Measurements from ENCODE around the gene EVX2.

Gene EVX2

DNA sequence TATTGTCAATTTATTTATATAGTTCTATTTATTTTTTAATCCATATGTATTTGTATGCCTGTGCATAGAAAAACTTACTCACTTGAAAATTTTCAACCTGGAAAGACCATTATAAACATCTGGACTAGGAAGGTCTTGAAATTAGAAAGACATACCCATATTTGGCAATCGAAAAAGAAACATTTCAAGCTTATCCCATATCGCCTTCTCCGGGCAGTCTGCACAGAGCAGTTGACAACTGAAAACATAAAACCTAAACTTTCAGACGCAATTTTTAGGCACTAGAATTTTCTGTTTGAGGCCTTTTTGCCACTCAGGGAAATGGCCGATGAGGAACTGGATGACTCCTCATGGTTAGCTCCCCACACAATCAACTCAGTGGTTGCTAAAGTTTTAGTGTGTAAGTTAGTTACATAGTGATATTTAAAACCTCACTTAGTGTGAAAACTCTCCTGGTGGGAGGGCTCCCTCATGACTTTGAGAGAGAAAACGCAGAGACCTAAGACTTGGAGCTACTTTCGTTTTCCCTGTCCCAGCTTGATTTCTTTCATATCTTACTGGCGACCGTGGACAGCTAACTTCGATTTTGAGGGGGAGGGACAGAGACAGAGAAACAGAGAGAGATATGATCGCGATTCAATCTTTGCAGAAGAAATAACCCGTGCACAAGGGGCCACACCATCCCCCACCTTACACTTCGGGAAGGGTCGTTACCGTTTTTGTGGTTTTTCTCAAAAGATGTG is 12.7 kb upstream of the EVX2 start (continued):
- TF ChIP-seq, protein P1, sequence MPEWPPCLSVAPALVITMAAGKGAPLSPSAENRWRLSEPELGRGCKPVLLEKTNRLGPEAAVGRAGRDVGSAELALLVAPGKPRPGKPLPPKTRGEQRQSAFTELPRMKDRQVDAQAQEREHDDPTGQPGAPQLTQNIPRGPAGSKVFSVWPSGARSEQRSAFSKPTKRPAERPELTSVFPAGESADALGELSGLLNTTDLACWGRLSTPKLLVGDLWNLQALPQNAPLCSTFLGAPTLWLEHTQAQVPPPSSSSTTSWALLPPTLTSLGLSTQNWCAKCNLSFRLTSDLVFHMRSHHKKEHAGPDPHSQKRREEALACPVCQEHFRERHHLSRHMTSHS (tag by site-specific recombination; IDR thresholded peaks at IDR 0.05) = no peak
- TF ChIP-seq, protein P2, sequence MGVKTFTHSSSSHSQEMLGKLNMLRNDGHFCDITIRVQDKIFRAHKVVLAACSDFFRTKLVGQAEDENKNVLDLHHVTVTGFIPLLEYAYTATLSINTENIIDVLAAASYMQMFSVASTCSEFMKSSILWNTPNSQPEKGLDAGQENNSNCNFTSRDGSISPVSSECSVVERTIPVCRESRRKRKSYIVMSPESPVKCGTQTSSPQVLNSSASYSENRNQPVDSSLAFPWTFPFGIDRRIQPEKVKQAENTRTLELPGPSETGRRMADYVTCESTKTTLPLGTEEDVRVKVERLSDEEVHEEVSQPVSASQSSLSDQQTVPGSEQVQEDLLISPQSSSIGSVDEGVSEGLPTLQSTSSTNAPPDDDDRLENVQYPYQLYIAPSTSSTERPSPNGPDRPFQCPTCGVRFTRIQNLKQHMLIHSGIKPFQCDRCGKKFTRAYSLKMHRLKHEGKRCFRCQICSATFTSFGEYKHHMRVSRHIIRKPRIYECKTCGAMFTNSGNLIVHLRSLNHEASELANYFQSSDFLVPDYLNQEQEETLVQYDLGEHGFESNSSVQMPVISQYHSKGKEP (tag by site-specific recombination; IDR thresholded peaks at IDR 0.05) = no peak
- TF ChIP-seq ZNF658 (tag by site-specific recombination; IDR thresholded peaks at IDR 0.05) = no peak
- TF ChIP-seq, protein P3, sequence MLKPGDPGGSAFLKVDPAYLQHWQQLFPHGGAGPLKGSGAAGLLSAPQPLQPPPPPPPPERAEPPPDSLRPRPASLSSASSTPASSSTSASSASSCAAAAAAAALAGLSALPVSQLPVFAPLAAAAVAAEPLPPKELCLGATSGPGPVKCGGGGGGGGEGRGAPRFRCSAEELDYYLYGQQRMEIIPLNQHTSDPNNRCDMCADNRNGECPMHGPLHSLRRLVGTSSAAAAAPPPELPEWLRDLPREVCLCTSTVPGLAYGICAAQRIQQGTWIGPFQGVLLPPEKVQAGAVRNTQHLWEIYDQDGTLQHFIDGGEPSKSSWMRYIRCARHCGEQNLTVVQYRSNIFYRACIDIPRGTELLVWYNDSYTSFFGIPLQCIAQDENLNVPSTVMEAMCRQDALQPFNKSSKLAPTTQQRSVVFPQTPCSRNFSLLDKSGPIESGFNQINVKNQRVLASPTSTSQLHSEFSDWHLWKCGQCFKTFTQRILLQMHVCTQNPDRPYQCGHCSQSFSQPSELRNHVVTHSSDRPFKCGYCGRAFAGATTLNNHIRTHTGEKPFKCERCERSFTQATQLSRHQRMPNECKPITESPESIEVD (tag by site-specific recombination; IDR thresholded peaks at IDR 0.05) = peak; percentile 89
- TF ChIP-seq ZXDB (tag by site-specific recombination; IDR thresholded peaks at IDR 0.05) = no peak
- TF ChIP-seq YY2 (tag by site-specific recombination; IDR thresholded peaks at IDR 0.05) = no peak
- TF ChIP-seq, protein P4, sequence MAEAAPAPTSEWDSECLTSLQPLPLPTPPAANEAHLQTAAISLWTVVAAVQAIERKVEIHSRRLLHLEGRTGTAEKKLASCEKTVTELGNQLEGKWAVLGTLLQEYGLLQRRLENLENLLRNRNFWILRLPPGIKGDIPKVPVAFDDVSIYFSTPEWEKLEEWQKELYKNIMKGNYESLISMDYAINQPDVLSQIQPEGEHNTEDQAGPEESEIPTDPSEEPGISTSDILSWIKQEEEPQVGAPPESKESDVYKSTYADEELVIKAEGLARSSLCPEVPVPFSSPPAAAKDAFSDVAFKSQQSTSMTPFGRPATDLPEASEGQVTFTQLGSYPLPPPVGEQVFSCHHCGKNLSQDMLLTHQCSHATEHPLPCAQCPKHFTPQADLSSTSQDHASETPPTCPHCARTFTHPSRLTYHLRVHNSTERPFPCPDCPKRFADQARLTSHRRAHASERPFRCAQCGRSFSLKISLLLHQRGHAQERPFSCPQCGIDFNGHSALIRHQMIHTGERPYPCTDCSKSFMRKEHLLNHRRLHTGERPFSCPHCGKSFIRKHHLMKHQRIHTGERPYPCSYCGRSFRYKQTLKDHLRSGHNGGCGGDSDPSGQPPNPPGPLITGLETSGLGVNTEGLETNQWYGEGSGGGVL (tag by site-specific recombination; IDR thresholded peaks at IDR 0.05) = no peak
- no peak for TF ChIP-seq ZNF626 (tag by site-specific recombination; IDR thresholded peaks at IDR 0.05)

DNA sequence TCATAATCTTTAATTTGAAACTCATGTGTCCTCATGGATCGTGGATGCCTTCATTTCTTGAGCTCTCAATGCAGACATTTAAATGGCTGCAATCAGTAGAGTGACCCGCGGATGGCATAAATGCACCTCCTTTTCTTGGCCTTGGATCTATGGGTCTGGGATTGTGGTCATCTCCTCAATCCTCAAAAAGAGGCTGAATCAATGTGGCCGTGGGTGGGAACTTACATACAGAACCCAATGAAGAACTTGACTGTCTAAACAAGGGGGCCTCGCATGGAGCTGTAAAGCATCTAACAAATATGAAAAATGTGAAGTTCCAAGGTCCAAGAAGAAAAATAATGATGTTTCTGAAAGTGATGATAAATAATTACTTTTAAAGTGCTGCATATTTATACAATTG is 11.7 kb upstream of the EVX2 start:
- Histone ChIP-seq H3K4me1 (ENCODE audit: control insufficient read depth, insufficient read depth, low read length) (peaks cover 6% of the 10 kb centered on the region), H3K36me3 (ENCODE audit: control insufficient read depth in 2 of 2, insufficient read depth in 1 of 2, low read length in 2 of 2) (peaks cover 0 to 16% of the 10 kb centered on the region in 2 experiments; a peak in 1 of 3 replicates), H3K9me3 (ENCODE audit: control insufficient read depth, insufficient read depth, low read depth, low read length) (no peaks in the 10 kb centered on the region), H3K4me3 (ENCODE audit: low read depth, low read length) (no peak overlapping the region), H3K27ac (ENCODE audit: extremely low read depth, low read depth, low read length) (no peak overlapping the region)
- ChIA-PET POLR2A (interaction anchor here (6.7 kb wide), 1 partner anchor 10 kb away, joined by 75 read pairs; the partner anchor contains the start of gene HOXD11), CTCF (interaction anchor here (0.6 to 4.3 kb wide), 9 partner anchors 9 to 1957 kb away, joined by 3 to 33 read pairs (median 4); no protein-coding TSS in a partner anchor)
- TF ChIP-seq, protein P5, sequence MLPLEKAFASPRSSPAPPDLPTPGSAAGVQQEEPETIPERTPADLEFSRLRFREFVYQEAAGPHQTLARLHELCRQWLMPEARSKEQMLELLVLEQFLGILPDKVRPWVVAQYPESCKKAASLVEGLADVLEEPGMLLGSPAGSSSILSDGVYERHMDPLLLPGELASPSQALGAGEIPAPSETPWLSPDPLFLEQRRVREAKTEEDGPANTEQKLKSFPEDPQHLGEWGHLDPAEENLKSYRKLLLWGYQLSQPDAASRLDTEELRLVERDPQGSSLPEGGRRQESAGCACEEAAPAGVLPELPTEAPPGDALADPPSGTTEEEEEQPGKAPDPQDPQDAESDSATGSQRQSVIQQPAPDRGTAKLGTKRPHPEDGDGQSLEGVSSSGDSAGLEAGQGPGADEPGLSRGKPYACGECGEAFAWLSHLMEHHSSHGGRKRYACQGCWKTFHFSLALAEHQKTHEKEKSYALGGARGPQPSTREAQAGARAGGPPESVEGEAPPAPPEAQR (tag by site-specific recombination; IDR thresholded peaks at IDR 0.05) = no peak
- TF ChIP-seq ZNF239 (tag by site-specific recombination; IDR thresholded peaks at IDR 0.05) (no peak), ZNF157 (tag by site-specific recombination; IDR thresholded peaks at IDR 0.05) (no peak), SALL2 (tag by site-specific recombination; IDR thresholded peaks at IDR 0.05; ENCODE audit: borderline replicate concordance) (no peak), ZNF146 (tag by site-specific recombination; IDR thresholded peaks at IDR 0.05) (no peak), ZNF174 (tag by site-specific recombination; IDR thresholded peaks at IDR 0.05) (no peak), ZNF521 (tag by site-specific recombination; IDR thresholded peaks at IDR 0.05) (no peak), ZNF623 (tag by site-specific recombination; IDR thresholded peaks at IDR 0.05) (no peak)
- TF ChIP-seq, protein P6, sequence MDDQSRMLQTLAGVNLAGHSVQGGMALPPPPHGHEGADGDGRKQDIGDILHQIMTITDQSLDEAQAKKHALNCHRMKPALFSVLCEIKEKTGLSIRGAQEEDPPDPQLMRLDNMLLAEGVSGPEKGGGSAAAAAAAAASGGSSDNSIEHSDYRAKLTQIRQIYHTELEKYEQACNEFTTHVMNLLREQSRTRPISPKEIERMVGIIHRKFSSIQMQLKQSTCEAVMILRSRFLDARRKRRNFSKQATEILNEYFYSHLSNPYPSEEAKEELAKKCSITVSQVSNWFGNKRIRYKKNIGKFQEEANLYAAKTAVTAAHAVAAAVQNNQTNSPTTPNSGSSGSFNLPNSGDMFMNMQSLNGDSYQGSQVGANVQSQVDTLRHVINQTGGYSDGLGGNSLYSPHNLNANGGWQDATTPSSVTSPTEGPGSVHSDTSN (CRISPR knock-in tag; IDR thresholded peaks at IDR 0.05) = no peak
- TF ChIP-seq, protein P2 (tag by site-specific recombination; IDR thresholded peaks at IDR 0.05) = no peak
